NCI-H446 treated with DMSO at 0.1 percent for 48 hours (cell line): ENCODE data around the gene AGPAT4.

Experiments
- DNase-seq: peaks from one replicate; lab custom pipeline; 2025; lab: John Stamatoyannopoulos, UW

AGPAT4 gene

DNA sequence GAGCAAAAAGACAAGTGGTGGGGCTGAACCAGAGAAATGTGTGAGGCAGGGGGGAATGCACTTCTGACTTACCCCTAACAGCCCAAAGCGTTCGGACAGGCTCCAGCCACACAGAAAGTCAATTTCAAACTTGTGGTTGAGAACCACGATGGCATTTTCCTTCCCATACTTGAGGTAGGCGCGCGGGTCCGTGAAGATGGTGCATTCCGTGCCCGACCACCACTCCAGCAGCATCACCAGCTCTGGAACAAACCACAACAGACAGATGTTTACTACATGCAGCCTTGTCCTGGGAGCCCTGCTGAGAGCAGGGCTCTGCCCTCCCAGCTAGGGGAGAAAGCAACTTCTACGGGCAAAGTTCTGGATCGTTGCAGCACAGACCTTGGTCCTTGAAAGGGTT lies 107.7 kb downstream of the AGPAT4 start:
- no peak for DNase-seq

DNA sequence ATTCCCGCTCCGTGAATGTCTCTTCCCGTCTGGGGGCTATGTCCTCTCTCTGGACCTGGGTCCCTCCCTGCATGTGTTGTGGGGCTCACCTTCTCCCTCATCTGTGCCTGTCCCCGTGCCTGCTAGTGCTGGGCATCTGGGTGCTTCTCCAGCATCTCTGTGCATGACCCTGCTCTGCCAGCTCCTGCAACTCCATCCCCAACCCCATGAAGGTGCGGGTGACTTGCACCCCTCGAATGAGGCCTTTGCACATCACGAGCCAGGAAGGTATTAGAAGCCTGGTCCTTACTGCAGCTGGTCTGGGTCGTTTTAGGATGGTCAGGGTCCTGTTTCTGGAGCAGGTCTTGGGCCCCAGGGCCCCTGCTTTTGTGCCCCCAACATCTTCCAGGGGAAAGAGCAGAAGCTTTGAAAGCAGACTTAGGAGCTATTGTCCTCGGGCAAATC lies 109.7 kb downstream of the AGPAT4 start:
- no peak for DNase-seq

DNA sequence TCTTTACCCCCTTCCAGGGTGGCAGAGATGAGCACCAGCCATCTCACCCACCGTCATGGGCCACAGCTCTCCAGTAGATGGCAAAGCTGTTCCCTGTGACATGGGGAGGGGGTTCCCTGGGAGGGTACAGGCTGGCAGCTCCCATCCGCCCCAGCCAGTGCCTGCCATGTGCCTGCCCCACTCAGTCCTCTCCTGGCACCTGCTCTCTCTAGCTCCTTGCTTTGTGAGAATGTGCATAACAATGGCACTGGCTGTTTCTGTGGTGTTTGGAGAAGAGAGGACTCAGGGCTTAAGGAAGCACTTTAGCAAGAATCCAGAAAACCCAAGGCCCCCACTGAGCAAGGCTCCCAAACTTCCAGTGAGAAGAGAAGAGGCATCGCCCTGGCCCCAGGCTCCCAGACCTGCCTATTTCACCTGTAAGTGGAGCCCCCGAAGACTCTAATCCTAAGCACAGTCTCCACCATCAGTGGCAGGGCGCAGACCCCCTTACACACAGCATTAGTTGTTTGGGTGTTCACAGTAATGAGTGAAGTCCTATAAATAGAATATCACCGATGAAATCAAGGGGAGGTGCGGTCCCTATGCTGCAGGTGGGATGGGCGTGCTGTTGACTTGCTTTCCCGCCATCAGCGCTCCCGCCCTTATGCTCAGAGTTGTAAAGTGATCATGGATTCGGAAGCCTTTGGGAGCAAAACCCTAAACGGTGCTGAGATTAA lies 110.2 kb downstream of the AGPAT4 start:
- no peak for DNase-seq

DNA sequence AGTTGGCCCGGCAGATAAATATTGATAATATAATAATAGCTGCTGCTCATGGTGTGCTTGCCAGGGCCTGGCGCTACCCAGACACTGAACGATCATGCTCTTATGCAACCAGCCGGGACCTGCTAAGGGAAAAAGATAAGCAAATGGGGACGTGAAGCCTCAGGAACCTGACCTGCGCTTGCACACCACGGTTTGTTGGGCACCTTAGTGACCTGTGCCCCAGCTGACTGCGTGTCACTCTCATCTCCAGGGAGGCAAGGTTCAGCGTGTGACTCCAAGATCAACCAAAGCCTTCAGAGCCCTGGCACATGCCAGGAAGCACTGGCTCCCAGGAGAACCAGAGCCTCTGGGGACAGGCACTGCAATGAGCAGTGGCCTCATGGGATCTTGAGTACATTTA lies 111.1 kb downstream of the AGPAT4 start:
- no peak for DNase-seq

DNA sequence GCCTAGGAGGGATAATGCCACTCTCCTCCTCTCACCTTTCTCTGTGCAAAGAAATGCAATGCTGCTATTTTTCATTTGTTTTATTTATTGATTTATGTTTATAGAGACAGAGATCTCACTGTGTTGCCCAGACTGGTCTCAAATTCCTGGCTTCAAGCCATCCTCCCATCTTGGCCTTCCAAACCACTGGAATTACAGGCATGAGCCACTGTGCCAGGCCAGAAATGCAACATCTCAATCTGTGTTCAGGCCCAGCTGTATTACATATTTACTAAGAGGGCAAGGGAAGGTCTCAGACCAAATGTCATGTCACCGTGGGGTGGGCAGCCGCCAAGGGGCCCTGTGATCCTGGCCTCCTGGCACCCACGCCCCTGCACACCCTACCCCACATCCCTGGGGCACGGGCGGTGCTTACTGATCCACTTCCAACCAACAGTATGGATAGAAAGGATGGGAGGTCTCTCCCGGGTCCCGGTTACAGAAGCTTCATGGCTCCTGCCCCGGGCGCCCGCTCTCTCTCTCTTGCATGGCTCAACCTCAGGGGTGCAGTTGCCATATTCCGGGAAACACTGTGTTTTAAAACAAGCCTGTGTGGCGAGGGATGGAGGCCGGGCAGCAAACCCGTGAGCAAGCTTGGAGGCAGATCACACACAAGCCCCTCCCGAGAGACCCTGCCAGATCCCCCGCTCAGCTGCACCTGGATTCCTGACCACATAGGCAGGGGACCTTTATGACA lies 111.8 kb downstream of the AGPAT4 start:
- no peak for DNase-seq

DNA sequence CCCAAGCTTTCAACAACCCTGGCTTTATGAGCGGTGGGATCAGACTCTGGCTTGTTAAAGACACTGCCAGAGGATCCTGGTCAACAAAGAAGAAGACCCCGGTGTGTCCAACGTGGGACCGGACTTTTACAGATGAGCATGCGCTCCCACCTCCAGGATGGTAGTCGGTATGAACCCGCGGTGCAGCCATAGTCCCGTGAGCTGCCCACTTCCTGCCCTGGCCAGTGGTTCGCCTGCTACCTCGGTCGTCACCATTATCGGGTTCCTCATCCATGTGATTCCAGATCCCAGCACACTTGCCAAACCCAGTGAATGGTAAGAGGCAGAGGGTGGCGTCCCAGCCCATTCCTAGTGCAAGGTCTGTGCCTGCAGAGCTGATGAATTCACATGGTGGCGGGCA lies 112.7 kb downstream of the AGPAT4 start:
- DNase-seq = no peak

DNA sequence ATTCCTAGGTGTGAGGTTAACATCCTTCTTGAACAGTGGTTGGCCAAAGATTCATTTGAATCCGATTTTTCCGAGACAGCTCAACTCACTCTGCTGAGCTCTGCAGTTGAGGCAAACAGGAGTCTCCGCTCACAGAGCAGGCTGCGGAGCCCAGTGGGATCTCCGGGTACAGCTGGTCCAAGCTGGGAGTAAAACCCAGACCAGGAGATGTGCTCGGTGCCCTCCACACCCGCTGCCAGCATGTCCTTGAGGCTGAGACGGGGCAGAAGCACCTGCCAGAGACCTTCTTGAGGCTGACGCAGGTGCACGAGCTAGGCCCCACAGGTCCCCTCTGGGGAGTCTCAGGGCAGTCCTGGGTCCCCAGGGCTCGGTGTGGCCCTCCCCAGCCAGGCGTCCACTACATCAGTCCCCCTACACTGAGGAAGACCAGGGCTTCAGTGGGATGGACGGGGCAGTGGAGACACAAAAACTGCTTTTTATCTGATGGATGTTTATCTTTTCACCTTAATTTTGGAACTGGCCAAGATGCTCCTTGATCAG lies 119.0 kb downstream of the AGPAT4 start:
- no peak for DNase-seq

DNA sequence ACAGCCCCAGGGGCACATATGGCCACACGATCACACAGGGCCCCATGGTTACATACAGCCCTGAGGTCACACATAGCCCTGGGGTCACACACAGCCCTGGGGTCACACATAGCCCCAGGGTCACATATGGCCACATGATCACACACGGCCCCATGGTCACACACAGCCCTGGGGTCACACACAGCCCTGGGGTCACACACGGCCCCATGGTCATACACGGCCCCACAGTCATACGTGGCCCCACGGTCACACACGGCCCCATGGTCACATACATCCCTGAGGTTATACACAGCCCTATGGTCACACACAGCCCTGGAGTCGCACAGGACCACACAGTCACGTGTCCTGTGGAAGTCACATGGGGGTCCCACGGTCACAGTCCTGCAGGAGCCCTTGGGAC lies 120.1 kb downstream of the AGPAT4 start:
- no peak for DNase-seq

DNA sequence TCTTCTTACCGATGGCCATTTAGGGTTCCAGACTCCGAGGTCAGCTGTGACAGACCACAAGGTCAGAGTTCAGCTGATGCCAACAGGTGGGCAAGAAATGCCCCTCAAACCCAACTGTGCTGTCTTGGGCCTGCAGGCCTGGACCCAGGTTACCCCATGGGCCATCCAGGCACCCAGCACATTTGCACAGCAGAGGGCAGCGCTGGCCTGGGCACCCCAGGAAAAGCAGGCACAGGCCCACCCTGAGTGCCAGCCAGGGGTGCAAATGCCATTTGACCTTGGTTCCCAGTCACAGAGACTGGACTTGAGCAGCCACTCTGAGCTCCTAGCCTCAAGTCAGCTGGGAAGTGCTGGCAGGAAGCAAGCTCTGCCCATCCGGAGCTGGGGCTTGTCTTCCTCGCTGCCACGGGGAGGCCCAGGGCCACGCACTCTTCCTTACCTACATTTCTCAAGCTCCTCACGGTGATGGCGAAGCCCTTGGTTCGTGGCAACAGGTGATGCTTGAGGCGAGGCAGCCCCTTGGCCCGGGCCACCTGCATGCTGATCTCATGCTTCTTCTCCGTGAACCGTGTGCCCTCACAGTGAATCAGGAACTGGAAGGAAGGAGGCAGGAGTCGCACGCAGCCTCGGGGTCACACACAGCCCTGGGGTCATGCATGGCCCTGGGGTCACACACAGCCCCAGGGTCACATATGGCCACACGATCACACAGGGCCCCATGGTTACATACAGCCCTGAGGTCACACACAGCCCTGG lies 120.8 kb downstream of the AGPAT4 start:
- DNase-seq = no peak

DNA sequence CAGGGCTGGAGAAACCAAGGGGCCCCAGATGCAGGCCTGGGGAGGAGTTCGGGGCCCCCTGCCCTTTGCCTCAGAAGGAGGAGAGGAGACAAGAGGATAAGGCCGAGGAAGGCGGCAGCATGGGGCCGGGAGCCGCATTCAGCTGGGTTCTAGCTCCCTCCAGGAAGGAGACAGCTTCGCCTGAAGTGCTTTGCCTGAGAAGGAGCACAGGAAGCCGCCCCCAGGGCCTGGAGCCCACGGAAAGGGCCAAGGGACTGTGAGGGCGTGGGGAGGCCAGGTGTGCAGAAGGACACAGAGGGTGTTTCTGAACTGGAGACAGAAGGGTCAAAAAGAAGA lies 121.4 kb downstream of the AGPAT4 start:
- no peak for DNase-seq

DNA sequence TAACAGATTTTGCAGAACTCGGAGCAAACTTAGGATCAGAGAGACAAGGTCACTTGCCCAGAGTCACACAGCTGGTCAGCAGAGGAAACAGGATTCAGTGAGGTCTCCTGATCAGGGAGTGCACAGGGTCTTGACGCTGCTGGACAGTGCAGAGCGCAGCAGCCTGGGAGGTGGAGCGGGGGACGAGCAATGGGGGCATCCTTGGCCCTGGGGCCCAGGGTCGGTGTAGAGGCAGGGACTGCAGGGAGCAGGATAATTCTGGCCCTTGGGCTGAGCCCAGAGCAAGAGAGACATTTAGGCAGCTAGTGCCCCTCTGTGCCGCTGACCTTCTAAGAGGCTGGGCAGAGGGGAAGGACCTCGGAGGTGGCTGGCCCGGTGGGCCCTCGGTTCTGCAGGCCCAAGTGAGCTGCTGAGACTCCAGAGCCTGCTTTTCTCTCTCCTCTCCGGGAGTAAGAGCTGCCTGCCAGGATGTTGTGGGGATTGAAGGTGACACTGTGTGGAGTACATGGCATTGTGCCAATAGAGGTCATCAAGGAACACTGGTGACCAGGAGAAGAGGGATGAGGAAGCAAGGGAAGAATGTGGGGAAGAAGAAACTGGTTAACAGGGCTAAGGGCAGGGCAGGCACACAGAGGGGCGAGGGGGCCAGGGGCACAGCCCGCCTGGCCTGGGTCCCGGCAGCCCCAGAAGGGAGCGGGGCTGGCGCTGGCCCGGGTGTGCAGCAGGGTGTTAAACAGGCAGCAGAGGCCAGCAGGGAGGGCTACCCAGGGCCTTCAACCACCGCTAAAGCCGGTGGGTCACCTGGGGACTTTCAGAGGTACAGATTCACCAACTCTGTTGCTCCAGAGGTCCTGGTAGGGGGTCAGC lies 122.0 kb downstream of the AGPAT4 start:
- DNase-seq = no peak

DNA sequence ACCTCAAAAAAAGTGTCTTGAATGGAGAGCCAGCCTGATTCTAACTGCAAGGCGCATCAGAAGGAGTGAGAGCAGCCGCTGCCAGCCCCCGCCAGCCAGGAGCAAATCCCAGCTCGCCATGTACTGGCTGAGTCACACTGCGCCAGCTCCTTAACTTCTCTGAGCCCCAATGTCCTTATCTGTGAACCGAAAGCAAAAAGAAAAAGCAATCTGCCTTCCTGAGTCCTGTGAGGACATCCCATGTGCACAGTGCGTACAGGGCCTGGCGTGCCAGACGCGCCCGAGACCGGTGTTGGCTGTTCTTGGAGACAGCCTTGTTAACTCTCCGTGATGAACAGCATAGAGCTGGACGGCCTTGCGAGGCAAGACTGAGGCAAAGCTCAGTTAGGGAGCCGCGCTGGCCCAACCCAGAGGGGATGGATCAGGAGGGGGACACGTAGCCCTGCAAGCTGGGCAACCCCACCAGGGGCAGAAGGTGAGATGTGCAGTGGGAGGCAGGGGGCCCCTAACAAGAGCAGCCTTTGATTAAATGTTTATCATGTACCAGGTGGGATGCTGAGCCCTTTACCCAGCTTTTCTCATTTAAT lies 122.7 kb downstream of the AGPAT4 start:
- no peak for DNase-seq

DNA sequence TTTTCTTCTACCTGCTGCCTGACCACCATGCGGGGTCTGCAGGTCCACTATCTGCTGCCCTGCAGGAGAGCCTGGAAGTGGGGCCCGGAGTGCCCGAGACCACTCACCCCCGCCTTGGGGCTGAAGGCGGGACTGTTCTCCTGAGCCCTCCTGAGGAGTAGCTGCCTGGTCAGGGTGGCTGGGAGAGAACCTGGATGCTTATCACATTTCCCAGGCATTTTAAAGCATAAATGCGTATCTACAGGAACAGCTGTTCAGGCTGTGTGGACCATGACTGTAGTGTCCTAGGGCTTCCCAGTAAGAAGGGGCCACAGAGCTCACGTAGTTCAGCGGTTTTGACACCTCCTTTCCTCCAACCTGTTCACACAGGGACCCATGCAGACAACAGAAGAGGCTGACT lies 123.3 kb downstream of the AGPAT4 start:
- DNase-seq = no peak

DNA sequence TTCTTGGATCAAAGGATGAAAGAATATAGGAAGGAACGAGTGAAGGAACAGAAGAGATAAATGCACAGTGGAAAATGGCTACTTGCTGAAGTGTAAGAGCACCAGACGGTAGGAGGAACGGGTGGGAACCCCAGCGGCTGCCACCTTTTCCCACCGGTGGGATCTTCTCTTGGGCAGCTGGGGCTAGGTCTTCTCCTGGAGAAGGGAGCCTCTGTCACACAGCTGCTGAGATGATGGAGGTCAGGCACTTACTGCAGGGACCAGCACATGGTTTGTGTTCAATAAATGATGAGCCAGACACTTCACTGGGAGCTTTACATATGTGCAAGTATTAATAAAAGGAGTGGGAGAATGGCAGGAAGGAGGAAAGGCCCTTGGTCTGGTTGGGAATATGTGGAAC lies 123.7 kb downstream of the AGPAT4 start:
- no peak for DNase-seq

DNA sequence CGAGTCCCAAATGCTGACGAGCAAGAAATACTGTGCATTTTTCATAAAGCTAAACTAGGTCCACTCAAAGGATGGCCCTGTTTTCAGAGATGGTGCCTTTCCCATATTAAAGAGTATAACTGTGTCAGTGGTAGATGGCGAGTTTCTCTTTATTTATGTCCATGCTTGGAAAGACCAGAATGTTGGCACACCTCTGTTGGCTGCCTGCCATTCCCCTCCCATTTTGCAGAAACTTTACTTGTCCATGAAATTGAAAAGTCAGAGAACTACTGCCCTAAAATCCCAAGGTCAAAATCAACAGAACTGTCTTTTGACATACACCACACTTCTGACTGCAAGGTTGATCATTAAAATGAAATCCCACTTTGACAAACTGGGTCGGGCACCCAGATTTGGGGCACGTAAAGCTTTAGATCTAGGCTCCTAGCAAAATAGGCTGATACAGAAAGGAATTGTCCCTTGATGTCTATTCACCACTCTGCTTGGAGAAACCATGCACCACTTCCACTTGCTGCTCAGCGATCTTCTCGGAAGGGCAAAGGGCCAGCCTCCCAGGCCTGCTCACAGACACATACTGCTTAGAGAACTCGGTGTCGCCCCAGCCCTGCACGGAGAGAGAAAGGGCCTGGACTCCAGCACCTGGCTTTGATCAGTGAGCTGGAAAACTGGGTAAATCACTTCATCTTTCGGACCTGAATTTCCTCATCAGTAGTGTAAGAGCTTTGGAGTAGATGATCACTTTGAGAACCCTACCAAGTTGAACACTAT lies 130.0 kb downstream of the AGPAT4 start:
- no peak for DNase-seq

DNA sequence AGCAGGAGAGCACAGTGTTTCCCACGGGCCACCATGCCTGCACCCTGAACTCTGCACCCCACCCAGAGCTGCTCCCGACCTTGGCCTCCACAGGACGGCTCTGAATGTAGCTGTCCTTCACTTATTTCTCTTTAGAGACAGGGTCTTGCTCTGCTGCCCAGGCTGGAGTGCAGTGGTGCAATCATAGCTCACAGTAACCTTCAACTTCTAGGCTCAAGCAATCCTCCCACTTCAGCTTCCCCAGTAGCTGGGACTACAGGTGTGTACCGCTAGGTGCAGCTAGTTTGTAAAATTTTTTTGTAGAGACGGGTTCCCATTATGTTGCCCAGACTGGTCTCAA lies 130.9 kb downstream of the AGPAT4 start:
- no peak for DNase-seq

DNA sequence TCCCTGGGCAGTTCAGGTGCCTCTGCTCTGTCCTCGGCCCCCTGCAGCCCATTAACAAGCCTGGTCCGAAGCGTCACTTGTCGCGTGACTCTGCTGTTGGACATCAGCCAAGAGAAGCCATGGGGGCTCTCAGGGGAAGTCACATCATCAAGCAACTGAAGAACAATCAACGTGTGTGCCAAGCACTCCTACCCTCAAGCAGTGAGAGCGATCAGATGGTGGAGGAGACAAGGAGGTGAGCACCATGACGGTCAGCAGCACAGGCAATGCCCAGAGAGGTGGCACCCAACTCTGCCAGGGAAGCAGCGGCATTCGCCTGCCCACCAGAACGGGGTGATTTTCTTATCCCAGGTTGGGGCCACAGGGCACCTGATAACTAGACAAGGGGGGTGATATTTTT lies 132.7 kb downstream of the AGPAT4 start:
- no peak for DNase-seq

DNA sequence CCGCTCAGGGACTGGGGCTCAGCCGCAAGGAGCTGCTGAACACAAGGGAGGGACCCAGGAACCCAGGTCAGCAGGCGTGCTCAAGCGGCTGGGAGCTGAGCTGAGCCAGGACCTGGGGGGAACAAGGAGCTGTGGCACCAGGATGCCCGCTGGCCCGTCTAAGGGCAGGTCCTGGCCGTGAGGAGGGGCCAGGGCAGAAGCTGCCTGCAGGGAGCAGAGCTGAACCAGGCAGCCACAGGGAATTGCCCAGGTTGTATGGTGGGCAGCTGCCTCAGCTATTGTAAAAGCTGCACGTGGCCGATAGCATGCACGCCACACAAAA lies 133.3 kb downstream of the AGPAT4 start:
- DNase-seq = no peak

DNA sequence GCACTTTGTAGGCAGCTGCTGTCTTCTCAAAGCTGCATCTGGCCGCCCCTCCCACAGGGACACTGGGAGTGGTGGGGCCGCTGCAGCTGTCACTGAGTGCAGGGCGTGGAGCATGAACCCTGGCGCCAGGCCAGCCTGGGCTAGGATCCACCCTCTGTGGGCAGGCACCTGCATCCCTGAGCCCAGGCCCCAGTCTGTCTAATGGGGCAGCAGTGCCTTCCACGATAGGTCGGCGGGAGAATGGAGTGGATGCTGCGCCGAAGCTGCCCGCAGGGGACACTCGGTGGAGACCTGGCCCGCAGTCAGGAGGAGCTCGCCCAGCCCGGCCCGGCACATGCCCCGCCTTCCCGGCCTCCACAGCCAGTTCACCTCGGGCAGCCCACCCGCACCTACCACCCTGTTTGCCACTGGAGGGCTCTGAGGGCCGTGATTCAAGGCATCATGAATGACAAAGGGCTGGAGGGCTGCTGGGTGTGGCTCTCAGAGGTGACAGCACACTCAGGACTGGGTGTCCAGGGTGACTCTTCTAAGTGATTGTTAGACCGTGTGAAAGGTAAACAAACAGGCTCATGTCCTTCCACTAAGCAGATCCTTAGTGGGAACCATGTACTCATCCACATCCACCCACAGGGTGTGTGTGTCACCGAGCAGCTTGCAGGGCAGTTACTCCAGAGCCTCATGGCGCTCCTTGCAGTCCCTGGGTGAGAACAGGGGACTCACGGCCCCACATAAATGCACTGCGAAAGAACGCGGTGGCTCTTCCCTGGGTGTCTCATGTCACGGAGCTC lies 133.9 kb downstream of the AGPAT4 start:
- DNase-seq = no peak

DNA sequence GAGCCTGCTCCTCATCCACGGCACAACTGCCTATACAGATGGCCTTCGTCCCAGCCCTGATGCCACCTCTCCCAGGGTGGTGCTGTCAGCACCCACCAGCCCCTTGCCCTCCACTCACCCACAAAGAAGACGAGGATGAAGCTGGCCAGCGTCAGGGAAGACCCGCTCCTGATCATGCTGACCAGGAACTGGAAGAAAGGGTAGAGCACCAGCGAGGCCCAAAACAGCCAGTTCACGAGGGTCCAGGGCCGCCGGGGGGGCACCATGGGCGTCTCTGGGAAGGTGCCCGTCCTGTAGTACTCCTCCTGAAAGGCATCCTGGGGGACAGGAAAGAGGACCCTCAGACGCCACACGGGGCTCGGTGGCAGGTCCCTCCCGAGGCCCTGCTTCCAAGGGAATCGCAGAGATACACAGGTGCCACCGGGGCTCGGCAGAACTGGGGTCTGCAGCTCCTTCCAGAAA lies 134.5 kb downstream of the AGPAT4 start:
- DNase-seq = no peak
